Tibial nerve (tissue), 4 donors: ENCODE data around the gene EIF2B2. TPM values are rescaled to one million over a fixed set of nuclear protein-coding genes. Genes with fewer than 3 reads are reported as not detected.

Experiments
- DNase-seq, 2 donors: peaks; one replicate each; pipeline ENCODE4 v3.0.0-alpha.2; 2019; ENCODE audit warnings: low spot score in 2 of 2
- H3K27ac ChIP-seq, 4 donors: fragments of 200-600 bp; sonication (generic) in 3 of 4; one replicate each; pipeline ENCODE4 v1.5.1; 2017 to 2019; ENCODE audit warnings: mild to moderate bottlenecking in 1 of 4
- H3K27me3 ChIP-seq, 2 donors: fragments of 200-600 bp; sonication (generic) in 1 of 2; one replicate each; pipeline versions ENCODE4 v1.5.1 to v1.6.0; 2017 to 2019
- H3K36me3 ChIP-seq, 3 donors: fragments of 200-600 bp; sonication (generic); one replicate each; pipeline ENCODE4 v1.5.1; 2018 to 2019
- H3K4me1 ChIP-seq, 4 donors: fragments of 200-600 bp; sonication (generic) in 3 of 4; one replicate each; pipeline ENCODE4 v1.5.1; 2017 to 2019
- H3K4me3 ChIP-seq, 4 donors: fragments of 200-600 bp; sonication (generic) in 3 of 4; one replicate each; pipeline ENCODE4 v1.5.1; 2017 to 2019; ENCODE audit warnings: mild to moderate bottlenecking in 1 of 4, moderate library complexity in 1 of 4
- H3K9me3 ChIP-seq, 4 donors: fragments of 200-600 bp; sonication (generic) in 3 of 4; one replicate each; pipeline ENCODE4 v1.5.1; 2017 to 2019
- CTCF ChIP-seq, 5 experiments: fragments of 200-600 bp in 3 of 5; fragments of 450-650 bp in 2 of 5; sonication (generic) in 3 of 5; IDR thresholded peaks; one replicate each; pipeline ENCODE4 v1.5.1; 2016 to 2019; ENCODE audit warnings: antibody characterized with exemption in 5 of 5, mild to moderate bottlenecking in 3 of 5, moderate library complexity in 2 of 5
- EP300 ChIP-seq, 2 donors: sonication (generic); formaldehyde crosslinking; IDR thresholded peaks; one replicate each; pipeline ENCODE4 v1.6.1; 2017; ENCODE audit warnings: antibody characterized with exemption in 2 of 2, mild to moderate bottlenecking in 1 of 2
- POLR2A ChIP-seq, 2 donors: fragments of 450-650 bp; IDR thresholded peaks; one replicate each; pipeline ENCODE4 v1.6.1; 2017; ENCODE audit warnings: antibody characterized with exemption in 2 of 2, mild to moderate bottlenecking in 2 of 2, moderate library complexity in 2 of 2
- WGBS, 2 donors: methylation state at CpG; one replicate each; pipeline ENCODE4 v1.1.5; 2018; 5-methylcytosine and 5-hydroxymethylcytosine counted together
- total RNA-seq, 4 donors: library from RNA; depleted of rRNA; stranded (reverse); fragments of >200 nt; gene quantifications; one replicate each; pipeline ENCODE4 v1.1.0, GENCODE V29; 2016

Gene EIF2B2
- total RNA-seq, 4 donors from 2014 or later = 26.1 to 44.9 (median 36.1) TPM

GRCh38 chr14:74974364-74975058 is 28.2 kb upstream of the EIF2B2 start:
- Histone ChIP-seq H3K27ac (peak overlapping the region in 2 of 4 donors; percentile 30 to 72), H3K9me3 (no peaks in the 10 kb centered on the region), H3K27me3 (no peaks in the 10 kb centered on the region), H3K4me1 (peaks cover 0 to 50% (median 6%) of the 10 kb centered on the region in 4 donors), H3K4me3 (no peak overlapping the region), H3K36me3 (no peaks in the 10 kb centered on the region)
- TF ChIP-seq CTCF (IDR thresholded peaks at IDR 0.05) = no peak
- TF ChIP-seq EP300 (IDR thresholded peaks at IDR 0.05) = no peak
- no peak for TF ChIP-seq POLR2A (IDR thresholded peaks at IDR 0.05)
- WGBS, 2 donors = 56 to 62% methylated on average over 12 of the region's 15 CpGs
- DNase-seq = no peak

GRCh38 chr14:74975059-74975810 is 27.5 kb upstream of the EIF2B2 start:
- Histone ChIP-seq H3K4me1 (peaks cover 0 to 57% (median 6%) of the 10 kb centered on the region in 4 donors), H3K4me3 (no peak overlapping the region), H3K36me3 (no peaks in the 10 kb centered on the region), H3K9me3 (no peaks in the 10 kb centered on the region), H3K27ac (peak overlapping the region in 1 of 4 donors; percentile 72), H3K27me3 (no peaks in the 10 kb centered on the region)
- 63 to 73% methylated on average over 6 to 11 of the region's 12 CpGs for WGBS, 2 donors
- TF ChIP-seq POLR2A (IDR thresholded peaks at IDR 0.05) (no peak), EP300 (IDR thresholded peaks at IDR 0.05) (peak in 1 of 2 donors; percentile 53), CTCF (IDR thresholded peaks at IDR 0.05) (no peak)
- peak; percentile 93 to 96 for DNase-seq

GRCh38 chr14:74976264-74977113 is 26.2 kb upstream of the EIF2B2 start:
- H3K4me3 ChIP-seq = no peak overlapping the region

GRCh38 chr14:74977164-74977900 is 25.4 kb upstream of the EIF2B2 start:
- Histone ChIP-seq H3K4me3 (no peak overlapping the region), H3K27ac (no peak overlapping the region), H3K36me3 (no peaks in the 10 kb centered on the region), H3K4me1 (peaks cover 0 to 78% (median 16%) of the 10 kb centered on the region in 4 donors), H3K9me3 (no peaks in the 10 kb centered on the region), H3K27me3 (no peaks in the 10 kb centered on the region)
- WGBS, 2 donors = 64 to 65% methylated on average over 10 of the region's 12 CpGs
- TF ChIP-seq POLR2A (IDR thresholded peaks at IDR 0.05) = no peak
- TF ChIP-seq EP300 (IDR thresholded peaks at IDR 0.05) = no peak
- TF ChIP-seq CTCF (IDR thresholded peaks at IDR 0.05) = no peak
- DNase-seq = no peak

More at GRCh38 chr14:74976264-74977113, 26.2 kb upstream of the EIF2B2 start:
- no peak for DNase-seq
- Histone ChIP-seq H3K27me3 (no peaks in the 10 kb centered on the region), H3K27ac (no peak overlapping the region), H3K9me3 (no peaks in the 10 kb centered on the region), H3K4me1 (peaks cover 0 to 70% (median 13%) of the 10 kb centered on the region in 4 donors), H3K36me3 (no peaks in the 10 kb centered on the region)
- TF ChIP-seq POLR2A (IDR thresholded peaks at IDR 0.05) (no peak), EP300 (IDR thresholded peaks at IDR 0.05) (no peak), CTCF (IDR thresholded peaks at IDR 0.05) (no peak)
- WGBS, 2 donors = 85% methylated on average over 11 of the region's 11 CpGs
